ENCODE data around the gene RAB9B. TPM values are rescaled to one million over a fixed set of nuclear protein-coding genes. Genes with fewer than 3 reads are reported as not detected.

The RAB9B gene
- polyA plus RNA-seq, 1 donor (not counting 4 experiments of a cell fraction or from before 2014, with no cell fraction given) = 0.28 TPM

GRCh38 chrX:103828529-103828928, 3.5 kb downstream of the RAB9B start:
- TF ChIP-seq EZH2 (IDR thresholded peaks at IDR 0.05; ENCODE audit: low read length) = no peak
- TF ChIP-seq CTCF (optimal IDR thresholded peaks at IDR 0.05 in 1 of 3, IDR thresholded peaks at IDR 0.05 in 1 of 3, conservative IDR thresholded peaks at IDR 0.05 in 1 of 3; ENCODE audit: extremely low read depth in 1 of 3, insufficient read depth in 2 of 3, low read length in 3 of 3) = no peak
- H3K27me3 ChIP-seq (ENCODE audit: control insufficient read depth, extremely low read depth, insufficient read depth, low read length) = peaks cover 7% of the 10 kb centered on the region
- H3K4me2 ChIP-seq (ENCODE audit: control insufficient read depth, extremely low read depth, insufficient read depth, low read depth, low read length) = no peak overlapping the region
- H2AFZ ChIP-seq (ENCODE audit: control insufficient read depth, low read length) = no peak overlapping the region
- no peaks in the 10 kb centered on the region for H3K9me3 ChIP-seq (ENCODE audit: control insufficient read depth, low read depth, low read length)
- no peak for FAIRE-seq
- DNase-seq (ENCODE audit: low read depth, low spot score) = no peak
- no peaks in the 10 kb centered on the region for H3K4me1 ChIP-seq (ENCODE audit: control insufficient read depth, extremely low read depth, insufficient read depth, low read length)
- no peak overlapping the region for H3K27ac ChIP-seq (ENCODE audit: control insufficient read depth, insufficient read depth, low read length)
- no peak overlapping the region for H3K9ac ChIP-seq (ENCODE audit: control insufficient read depth, extremely low read depth, insufficient read depth, low read length)
- H3K79me2 ChIP-seq (ENCODE audit: control insufficient read depth, insufficient read depth, low read length) = no peaks in the 10 kb centered on the region
- no peak overlapping the region for H3K4me3 ChIP-seq (ENCODE audit: control insufficient read depth in 2 of 3, extremely low read depth in 1 of 3, insufficient read depth in 2 of 3, low read depth in 1 of 3, low read length in 3 of 3)
- dilution Hi-C loops (cut with MboI; ENCODE audit: extremely low pct_ligation_motif_present, low sequenced_read_pairs) = no loop called here
- no peaks in the 10 kb centered on the region for H4K20me1 ChIP-seq (ENCODE audit: control insufficient read depth, extremely low read depth, insufficient read depth, low read length)
- no peaks in the 10 kb centered on the region for H3K9me1 ChIP-seq (ENCODE audit: control insufficient read depth, extremely low read depth, insufficient read depth, low read length)
- no peaks in the 10 kb centered on the region for H3K36me3 ChIP-seq (ENCODE audit: control insufficient read depth in 2 of 2, extremely low read depth in 1 of 2, insufficient read depth in 2 of 2, low read length in 2 of 2)

- no peak for FAIRE-seq
- H3K27me3 ChIP-seq (ENCODE audit: control insufficient read depth, extremely low read depth, insufficient read depth, low read length) = peaks cover 1% of the 10 kb centered on the region
- no peak overlapping the region for H3K9ac ChIP-seq (ENCODE audit: control insufficient read depth, extremely low read depth, insufficient read depth, low read length)
- no peaks in the 10 kb centered on the region for H3K4me1 ChIP-seq (ENCODE audit: control insufficient read depth, extremely low read depth, insufficient read depth, low read length)
- no peak overlapping the region for H3K4me3 ChIP-seq (ENCODE audit: control insufficient read depth in 2 of 3, extremely low read depth in 1 of 3, insufficient read depth in 2 of 3, low read depth in 1 of 3, low read length in 3 of 3)
- no peak overlapping the region for H2AFZ ChIP-seq (ENCODE audit: control insufficient read depth, low read length)
- H3K4me2 ChIP-seq (ENCODE audit: control insufficient read depth, extremely low read depth, insufficient read depth, low read depth, low read length) = no peak overlapping the region
- dilution Hi-C loops (cut with MboI; ENCODE audit: extremely low pct_ligation_motif_present, low sequenced_read_pairs) = no loop called here
- H3K36me3 ChIP-seq (ENCODE audit: control insufficient read depth in 2 of 2, extremely low read depth in 1 of 2, insufficient read depth in 2 of 2, low read length in 2 of 2) = no peaks in the 10 kb centered on the region
- H3K9me3 ChIP-seq (ENCODE audit: control insufficient read depth, low read depth, low read length) = no peaks in the 10 kb centered on the region
- no peaks in the 10 kb centered on the region for H3K9me1 ChIP-seq (ENCODE audit: control insufficient read depth, extremely low read depth, insufficient read depth, low read length)
- no peaks in the 10 kb centered on the region for H4K20me1 ChIP-seq (ENCODE audit: control insufficient read depth, extremely low read depth, insufficient read depth, low read length)
- TF ChIP-seq EZH2 (IDR thresholded peaks at IDR 0.05; ENCODE audit: low read length) (no peak), CTCF (optimal IDR thresholded peaks at IDR 0.05 in 1 of 3, IDR thresholded peaks at IDR 0.05 in 1 of 3, conservative IDR thresholded peaks at IDR 0.05 in 1 of 3; ENCODE audit: extremely low read depth in 1 of 3, insufficient read depth in 2 of 3, low read length in 3 of 3) (no peak)
- DNase-seq (ENCODE audit: low read depth, low spot score) = no peak
- H3K27ac ChIP-seq (ENCODE audit: control insufficient read depth, insufficient read depth, low read length) = no peak overlapping the region
- H3K79me2 ChIP-seq (ENCODE audit: control insufficient read depth, insufficient read depth, low read length) = no peaks in the 10 kb centered on the region
Measured at GRCh38 chrX:103825881-103826280, 6.2 kb downstream of the RAB9B start.
